ENCODE results near the gene DPP6. TPM values are rescaled to one million over a fixed set of nuclear protein-coding genes. Genes with fewer than 3 reads are reported as not detected.

The DPP6 gene
- total RNA-seq, 1 donor from 2014 or later: not detected

- no peak for DNase-seq (ENCODE audit: low read depth in 2 of 2)
Measured at GRCh38 chr7:154231732-154232131, 179.5 kb downstream of the DPP6 start.

GRCh38 chr7:154232700-154233099, 180.5 kb downstream of the DPP6 start:
- no peak for DNase-seq (ENCODE audit: low read depth in 2 of 2)

DNA sequence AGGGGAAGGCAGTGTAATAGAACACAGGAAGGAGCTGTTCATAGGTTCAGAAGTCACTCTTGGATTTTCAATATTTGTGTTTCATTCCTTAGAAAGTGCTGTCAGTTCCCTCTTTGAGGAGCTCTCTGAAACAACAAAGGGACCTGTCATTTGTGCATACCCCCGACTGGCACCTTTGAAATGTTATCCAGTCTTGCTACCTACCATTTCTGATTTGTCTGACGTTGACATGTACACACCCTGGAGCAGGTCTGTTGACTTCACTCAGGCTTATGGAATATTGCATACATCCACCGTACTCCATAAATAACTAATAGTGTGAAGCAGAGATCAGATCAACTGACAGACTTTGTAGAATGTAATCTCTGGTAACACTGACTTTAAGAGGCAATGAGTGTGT, 189.8 kb downstream of the DPP6 start:
- no peak for DNase-seq (ENCODE audit: low read depth in 2 of 2)

GRCh38 chr7:154242709-154243108, 190.5 kb downstream of the DPP6 start:
- DNase-seq (ENCODE audit: low read depth in 2 of 2): no peak

DNA sequence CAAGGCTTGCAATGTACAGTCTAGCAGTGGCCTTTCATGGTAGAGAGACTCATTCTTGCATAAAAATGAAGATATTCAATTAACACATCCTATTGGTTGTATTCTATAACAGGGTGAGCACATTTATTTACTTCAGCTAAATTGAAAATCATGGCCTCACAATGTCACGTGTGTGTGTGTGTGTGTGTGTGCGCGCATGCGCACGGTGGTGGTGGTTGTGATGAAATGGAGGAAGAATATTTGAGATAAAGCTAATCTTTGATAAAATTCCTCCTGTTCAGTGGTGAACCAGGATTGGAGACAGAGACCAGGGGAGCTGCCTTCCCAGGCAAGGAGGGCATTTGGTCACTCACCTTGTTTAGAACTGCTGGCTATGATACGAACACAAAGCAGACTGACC, 199.8 kb downstream of the DPP6 start:
- DNase-seq (ENCODE audit: low read depth in 2 of 2): no peak

DNA sequence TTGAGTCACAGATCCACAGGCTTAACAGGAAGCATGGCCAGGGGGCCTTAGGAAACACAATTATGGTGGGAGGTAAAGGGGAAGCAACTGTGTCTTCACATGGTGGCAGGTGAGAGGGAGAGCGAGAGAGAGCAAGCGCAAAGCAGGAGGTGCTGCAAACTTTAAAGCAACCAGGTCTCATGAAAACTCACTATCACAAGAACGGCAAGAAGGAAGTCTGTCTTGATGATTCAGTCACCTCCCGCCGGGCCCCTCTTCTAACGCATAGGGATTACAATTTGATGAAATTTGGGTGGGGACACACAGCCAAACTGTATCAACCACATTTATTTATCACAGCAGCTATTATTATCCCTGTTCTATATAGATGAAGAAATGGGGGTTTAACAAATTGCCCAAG, 201.6 kb downstream of the DPP6 start:
- no peak for DNase-seq (ENCODE audit: low read depth in 2 of 2)

DNA sequence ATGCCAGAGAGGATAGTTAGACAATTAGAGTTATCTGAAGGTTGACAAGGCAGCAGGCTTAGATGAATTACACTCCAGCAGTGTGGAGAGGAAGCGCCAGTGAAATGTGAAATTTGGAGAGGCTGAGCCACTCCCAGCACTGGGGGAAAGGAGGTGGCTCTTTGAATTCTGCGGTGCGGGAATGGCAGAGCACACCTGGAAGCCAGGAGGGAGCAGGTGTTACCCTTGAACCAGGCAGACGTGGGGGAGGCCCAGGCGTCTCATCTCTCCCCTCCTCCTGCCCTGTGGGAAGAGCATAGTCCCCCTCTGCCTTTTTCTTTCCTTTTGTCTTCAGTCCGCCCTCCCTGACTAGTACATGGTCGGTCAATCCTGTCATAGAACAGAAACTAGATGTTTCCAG, 203.1 kb downstream of the DPP6 start:
- no peak for DNase-seq (ENCODE audit: low read depth in 2 of 2)

GRCh38 chr7:154256150-154256549, 204.0 kb downstream of the DPP6 start:
- no peak for DNase-seq (ENCODE audit: low read depth in 2 of 2)

GRCh38 chr7:154259396-154259795, 207.2 kb downstream of the DPP6 start:
- no peak for DNase-seq (ENCODE audit: low read depth in 2 of 2)

DNA sequence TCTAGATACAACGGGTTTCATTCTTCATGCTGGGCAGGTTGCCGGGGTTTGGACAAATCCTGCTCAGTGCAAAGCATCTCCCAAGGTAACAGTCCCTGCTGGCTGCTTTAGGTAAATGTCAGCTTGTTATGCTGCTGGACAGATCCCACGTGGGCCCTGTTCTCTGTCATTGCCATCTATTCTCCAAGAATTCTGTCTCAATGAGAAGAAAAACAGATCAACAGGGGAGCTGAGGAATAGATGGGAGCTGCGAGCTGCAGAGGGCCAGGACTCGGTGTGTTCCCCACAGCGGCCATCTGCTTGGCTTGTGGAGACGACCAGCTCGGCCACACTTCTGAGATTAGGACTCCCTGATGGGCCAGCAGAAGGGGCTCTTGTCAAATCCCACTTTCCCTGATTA, 235.2 kb downstream of the DPP6 start:
- DNase-seq (ENCODE audit: low read depth in 2 of 2): no peak

DNA sequence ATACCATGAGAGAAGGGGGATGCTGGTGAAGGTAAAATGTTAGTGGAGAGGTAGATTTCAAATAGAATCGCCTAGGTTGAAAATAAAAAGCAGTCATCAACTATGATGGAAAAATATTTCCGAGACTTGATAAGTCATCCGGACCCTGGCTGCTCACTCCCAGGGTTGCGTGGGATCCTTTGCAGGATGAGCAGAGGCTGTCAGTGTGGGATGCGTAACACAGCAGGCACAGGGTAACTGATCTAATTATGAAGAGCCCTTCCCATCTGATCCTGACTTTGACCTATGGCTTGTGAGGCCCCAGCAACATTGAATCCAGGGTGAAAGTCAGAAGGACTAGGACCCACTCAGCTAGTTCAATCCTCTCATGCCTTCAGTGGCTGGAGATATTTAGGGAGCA, 236.9 kb downstream of the DPP6 start:
- DNase-seq (ENCODE audit: low read depth in 2 of 2): no peak

DNA sequence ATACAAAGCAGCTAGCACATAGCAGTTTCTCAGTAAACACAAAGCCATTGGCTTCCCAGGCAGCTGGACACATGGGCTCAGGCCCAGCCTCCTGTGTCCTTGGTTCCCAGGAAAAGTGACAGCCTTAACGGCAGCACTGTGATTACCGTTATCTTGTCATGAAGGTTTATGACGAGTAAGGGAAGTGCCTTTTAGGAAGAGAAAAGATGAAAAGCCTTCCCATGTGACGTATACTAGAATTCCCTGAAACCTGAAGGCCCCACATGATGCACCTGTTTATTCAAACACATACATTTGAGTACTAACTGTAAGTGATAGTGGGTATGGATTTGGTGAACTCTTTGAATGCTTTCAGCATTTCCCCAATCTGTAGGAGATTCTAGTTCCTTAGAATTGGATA, 244.2 kb downstream of the DPP6 start:
- DNase-seq (ENCODE audit: low read depth in 2 of 2): no peak

- DNase-seq (ENCODE audit: low read depth in 2 of 2): no peak
Measured at GRCh38 chr7:154299736-154300135, 247.5 kb downstream of the DPP6 start.

DNA sequence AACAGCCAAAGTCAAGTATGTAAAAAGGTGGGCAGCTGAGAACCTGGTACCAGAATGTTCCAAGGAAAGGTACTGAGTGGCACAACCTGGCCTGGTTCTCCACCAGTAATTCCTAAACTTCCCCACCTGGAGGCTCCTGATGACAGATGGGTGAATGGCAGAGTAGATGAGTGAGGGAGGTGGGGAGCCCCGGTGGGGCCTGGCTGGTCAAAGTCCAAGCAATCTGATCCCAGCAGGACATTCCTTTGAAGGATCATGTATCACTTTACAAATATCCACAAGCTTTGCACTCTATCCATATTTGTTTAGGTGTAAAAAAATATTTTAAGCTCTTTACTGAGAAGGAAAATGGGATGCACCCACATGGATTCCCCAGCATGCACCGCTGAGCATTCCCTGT, 250.2 kb downstream of the DPP6 start:
- DNase-seq (ENCODE audit: low read depth in 2 of 2): no peak

GRCh38 chr7:154304231-154304630, 252.0 kb downstream of the DPP6 start:
- no peak for DNase-seq (ENCODE audit: low read depth in 2 of 2)

GRCh38 chr7:154304740-154305700, 252.8 kb downstream of the DPP6 start:
- DNase-seq (ENCODE audit: low read depth in 2 of 2): no peak

GRCh38 chr7:154306036-154306435, 253.8 kb downstream of the DPP6 start:
- no peak for DNase-seq (ENCODE audit: low read depth in 2 of 2)

DNA sequence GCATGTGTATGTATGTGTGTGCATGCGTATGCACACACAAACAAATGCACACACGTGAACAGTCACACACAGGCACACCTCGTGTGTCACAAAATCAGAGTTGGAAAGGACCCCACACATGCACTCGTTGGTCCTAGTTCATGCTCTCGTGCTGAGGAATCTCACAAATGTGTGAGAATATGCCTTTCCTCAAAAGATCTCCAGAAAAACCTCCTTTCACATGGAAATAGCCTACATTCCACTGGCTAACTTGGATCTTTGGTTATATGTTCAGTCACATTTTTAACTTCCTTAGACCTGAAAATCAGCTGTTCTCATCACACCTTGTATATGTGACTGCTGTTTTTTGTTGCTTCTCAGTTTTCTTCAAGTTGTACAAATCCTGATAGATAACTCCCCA, 256.7 kb downstream of the DPP6 start:
- DNase-seq (ENCODE audit: low read depth in 2 of 2): no peak

DNA sequence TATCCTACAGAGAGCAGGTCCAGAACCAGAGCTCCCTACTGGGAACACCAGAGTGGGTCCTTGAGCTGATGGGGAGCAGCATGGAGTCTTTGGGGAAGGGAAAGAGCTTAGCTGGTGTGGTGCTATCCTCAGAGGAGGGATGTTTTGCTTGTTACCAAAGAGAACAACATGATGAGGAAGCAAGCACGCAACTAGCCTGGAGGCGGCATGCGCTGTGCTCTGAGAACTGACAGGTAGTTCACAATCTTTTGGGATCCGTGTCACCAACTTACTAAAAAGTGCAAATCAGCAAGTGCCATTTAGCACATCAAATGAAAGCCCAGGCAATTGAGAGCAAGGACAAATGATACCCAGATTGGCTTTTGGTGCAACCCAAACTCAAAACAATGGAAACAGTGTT, 257.9 kb downstream of the DPP6 start:
- DNase-seq (ENCODE audit: low read depth in 2 of 2): no peak

DNA sequence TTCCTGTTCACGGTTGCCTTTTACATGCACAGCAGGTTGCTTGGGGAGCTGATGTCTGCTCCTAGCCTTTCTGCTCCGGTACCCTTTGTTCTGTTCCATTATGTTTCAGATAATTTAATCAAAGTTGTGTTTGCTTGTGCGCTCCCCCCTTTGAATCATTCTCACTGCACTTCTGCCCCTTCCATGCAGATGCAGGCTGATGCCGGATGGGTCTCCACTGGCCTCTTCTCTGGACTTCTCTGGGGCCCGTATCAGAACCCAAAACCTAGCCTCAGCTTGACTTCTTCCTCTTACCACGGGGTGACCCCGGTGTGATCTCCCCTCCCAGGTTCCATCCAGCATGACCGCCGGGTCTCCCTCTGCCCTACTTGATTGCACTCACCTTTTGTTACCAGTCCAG, 272.0 kb downstream of the DPP6 start:
- DNase-seq (ENCODE audit: low read depth in 2 of 2): no peak

GRCh38 chr7:154326421-154326820, 274.2 kb downstream of the DPP6 start:
- no peak for DNase-seq (ENCODE audit: low read depth in 2 of 2)

DNA sequence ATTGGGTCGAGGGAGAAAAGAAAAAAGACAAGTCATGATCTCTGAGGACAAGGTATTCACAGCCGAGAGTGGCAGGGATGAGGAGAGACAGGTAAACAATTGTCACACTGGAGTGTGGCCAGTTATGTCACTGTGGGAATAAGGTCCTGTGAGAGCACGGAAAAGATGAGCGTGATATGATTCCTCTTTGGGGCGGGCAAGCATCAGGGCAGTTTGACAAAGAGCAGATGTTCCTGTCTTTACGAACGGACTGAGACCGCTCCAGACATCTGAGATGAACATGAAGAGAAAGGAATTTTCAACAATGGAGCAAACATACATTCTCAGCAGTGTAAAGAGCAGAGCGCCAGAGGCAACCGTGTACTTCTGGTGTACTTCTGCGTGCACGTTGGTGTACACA, 278.1 kb downstream of the DPP6 start:
- DNase-seq (ENCODE audit: low read depth in 2 of 2): no peak

- no peak for DNase-seq (ENCODE audit: low read depth in 2 of 2)
Measured at GRCh38 chr7:154332811-154333580, 280.8 kb downstream of the DPP6 start.

All from dermis microvascular lymphatic vessel endothelial cell (primary cell).